CD4-positive, alpha-beta T cell treated with Interleukin-12 subunit alpha and Interleukin-12 subunit beta, for 1 hour (primary cell): ENCODE results near the gene CHD5.

Experiments used
- DNase-seq: peaks from one replicate; pipeline ENCODE4 v3.0.0-alpha.2; 2020

The CHD5 gene

DNA sequence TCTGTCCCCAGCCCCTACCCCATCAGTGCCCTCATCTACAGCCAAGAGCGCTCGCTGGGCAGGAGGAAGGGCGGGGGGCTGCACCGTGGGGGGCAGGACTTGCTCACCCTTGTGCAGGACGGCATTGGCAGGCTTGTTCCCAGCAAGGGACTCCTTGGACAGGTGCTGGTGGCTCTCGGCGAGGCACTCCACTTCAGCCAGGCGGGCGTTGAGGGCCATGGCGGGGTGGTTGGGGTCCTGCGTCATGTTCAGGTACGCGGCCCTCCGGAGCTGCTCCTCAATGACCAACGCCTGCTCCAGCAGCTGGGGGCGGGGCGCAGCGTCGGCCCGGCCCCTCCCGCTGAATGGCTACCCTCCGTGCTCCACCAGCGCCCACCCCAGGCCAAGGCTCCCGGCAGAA, 70.4 kb downstream of the CHD5 start:
- no peak for DNase-seq

DNA sequence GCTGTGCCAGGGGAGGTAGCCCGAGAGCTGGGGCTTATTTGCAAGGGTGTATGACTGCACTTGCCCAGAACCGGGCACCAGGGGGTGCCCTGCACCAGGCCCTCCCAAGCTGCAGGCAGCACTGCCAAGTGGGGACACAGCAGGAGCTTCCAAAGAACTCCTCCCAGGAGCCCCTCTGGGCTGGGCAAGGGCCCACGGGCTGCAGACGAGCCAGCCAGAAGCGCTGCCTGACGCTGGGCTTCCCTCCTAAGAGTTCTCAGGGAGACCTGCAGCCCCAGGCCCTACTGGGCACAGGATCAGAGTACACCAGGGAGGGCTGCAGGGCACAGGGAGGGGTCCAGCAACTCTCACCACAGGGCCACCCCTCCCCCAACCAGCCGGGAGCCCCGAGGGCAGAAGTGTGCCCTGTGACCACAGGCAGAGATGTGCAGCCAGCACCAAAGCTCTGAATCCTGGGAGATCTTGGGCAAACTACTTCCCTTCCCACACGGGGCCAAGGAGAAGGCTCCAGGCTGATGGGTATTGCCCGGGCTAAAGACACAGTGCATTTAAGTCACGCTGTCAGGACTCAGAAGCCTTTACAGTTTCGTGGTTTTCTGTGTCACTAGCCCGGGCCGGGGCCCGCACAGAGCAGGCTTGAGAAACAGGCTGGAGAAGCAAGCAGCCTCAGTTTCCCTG, 71.0 kb downstream of the CHD5 start:
- DNase-seq, result peak; percentile 42

GRCh38 chr1:6108476-6108875, 71.6 kb downstream of the CHD5 start:
- DNase-seq, result no peak

GRCh38 chr1:6107409-6108356, 72.4 kb downstream of the CHD5 start:
- DNase-seq, result no peak

DNA sequence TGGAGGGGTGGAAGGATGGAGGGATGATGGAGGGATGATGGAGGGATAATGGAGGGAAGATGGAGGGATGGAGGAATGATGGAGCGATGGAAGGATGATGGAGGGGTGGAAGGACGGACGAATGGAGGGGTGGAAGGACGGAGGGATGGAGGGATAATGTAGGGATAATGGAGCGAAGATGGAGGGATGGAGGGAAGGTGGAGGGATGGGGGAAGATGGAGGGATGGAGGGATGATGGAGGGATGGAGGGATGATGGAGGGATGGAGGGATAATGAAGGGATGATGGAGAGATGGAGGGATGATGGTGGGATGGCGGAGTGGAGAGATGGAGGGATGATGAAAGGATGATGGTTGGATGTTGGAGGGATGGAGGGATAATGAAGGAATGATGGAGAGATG, 73.1 kb downstream of the CHD5 start:
- DNase-seq, result no peak

GRCh38 chr1:6106321-6106731, 73.8 kb downstream of the CHD5 start:
- DNase-seq, result no peak

DNA sequence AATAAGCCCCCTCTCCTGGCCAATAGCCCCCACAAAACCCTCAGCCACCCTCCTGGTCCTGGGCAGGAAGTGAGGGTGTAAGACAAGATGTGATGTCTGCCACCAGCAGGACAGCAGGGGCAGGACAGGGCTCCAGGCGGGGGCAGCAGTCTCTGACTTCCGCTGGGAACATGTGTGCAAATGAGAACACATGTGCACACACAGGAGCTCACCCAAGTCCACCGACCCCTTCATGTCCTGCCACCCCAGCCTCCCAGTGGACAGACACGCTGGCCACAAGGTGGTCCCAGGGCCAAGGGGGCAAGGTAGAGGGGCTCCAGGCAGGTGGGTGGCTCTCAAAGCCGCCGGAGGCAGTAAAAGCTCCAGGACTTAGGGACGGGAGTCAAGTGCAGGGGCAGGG, 74.4 kb downstream of the CHD5 start:
- no peak for DNase-seq

GRCh38 chr1:6105218-6105679, 74.9 kb downstream of the CHD5 start:
- DNase-seq, result no peak

DNA sequence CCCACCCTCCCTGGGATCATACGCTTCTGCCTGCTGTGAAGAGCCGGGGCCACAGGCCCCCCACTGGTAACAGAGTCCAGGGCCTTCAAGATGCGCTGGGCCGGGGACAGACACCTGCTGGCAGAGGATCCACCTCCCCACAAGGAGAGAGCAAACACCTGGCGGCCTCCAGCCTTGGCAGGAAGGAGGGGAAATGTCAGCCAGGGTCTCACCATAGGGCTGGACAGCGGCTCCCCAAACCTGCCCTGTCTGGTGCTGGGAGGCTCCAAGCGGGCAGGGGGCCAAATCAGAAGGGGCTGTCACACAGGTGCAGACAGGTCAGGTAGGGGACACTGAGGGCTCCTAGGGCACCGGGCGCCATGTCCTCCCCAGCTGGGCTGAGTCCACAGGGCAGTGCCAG, 75.5 kb downstream of the CHD5 start:
- no peak for DNase-seq

DNA sequence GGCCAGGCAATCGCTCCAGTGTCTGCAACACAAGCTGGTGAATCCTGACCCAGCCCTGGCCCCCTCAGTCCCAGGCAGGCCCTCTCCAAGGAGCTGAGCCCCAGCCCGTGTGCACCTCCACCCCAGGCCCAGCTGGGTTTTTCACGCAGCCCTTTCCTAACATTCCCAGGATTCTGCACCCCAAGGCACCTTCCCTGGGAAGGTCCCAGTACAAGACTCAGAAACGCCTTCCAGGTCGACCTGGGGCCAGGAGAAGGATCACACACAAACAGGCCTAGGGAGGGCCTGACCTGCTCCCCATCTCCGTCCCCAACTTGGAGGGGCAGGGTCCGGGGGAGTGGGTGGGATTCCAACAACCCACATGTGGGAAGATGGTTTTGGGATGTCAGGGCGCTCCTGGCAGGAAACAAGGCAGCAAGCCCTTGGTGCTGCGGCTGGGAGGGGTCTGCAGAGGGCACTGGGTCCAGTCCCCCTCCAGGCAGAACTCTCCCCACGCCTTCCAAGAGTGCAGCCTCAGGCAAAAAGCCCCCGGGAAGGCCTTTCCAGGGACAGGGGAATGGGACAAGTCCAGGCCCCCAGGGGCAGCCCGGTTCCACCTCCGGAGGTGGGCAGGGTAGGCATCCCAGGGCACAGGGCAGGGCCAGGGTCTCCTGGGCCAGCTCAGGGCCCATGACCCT, 76.1 kb downstream of the CHD5 start:
- no peak for DNase-seq

- DNase-seq, result no peak
Measured at GRCh38 chr1:6103111-6103853, 76.8 kb downstream of the CHD5 start.

GRCh38 chr1:6102532-6102845, 77.6 kb downstream of the CHD5 start:
- no peak for DNase-seq

DNA sequence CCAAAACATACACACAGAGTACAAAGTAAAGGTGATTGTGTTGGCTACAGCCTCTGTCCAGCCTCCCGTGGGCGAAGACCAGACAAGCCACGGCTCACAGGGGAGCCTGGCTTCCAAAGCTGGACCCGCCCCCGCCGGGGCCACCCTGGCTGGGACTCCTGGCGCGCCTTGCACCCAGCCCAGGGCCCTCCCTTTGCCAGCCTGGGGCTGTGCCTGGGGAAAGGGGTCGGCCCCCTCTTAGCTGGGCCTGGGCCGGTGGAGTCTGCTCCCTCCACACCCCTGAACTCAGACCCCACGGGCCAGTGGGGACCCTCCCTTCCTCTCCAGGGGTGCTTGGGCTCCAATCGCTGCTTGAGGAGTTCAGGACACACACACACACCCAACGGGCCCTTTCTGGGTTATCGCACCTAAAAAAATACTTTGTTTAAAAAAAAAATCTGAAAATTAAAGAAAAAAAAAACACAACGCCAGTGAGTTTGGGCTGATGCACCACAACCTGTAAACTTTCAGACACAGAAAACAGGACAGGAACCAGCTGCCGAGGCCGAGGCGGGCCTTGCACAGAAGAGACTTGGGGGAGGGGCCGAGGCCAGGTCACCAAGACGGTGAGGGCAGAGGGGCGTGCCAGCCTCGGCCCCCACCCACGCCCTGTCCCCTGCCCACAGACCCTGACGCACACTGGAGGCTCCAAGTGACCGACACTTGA, 78.1 kb downstream of the CHD5 start:
- DNase-seq, result no peak

DNA sequence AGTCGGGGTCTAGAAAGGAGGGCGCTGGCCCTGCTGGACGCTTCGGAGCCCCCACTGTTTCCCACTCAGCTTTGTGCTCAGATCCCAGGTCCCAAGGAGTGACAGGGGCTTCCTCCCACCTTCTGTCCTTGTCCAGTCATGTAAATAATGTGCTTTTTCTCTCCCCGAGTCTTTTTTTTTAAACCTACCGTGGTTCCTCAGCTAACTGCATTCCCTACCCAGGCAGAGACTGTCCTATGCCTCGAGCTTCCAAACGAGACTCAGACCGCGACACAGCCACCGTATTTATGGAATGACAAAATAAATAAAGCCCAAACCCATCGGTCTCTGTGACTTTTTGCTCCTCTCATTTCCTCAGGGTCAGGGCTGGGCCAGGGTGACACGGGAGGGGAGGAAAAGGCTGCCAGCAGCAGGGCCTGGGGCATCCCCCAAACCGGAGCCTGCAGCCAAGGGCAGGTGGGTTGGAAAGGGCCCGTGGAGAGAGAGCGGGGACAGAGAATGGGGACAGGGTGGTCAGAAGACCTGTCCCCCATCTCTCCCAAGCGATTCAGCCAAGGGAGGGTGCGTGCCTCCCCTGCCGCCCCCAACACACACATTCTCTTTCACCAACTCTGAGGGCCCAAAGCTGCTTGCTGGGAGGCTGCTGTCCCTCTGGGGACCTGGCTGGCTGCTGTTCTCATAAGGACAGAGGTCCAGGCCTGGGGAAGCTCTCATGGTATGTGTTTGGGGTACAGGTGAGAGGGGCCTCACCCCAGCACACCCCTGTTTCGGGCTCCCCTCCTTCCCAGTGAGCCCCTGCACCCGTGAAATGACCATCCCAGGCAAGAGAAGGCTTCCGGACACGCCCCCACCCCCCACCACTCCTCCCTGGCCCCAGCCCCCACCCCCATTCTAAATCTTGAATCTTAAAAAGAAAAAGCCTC, 79.0 kb downstream of the CHD5 start:
- no peak for DNase-seq

DNA sequence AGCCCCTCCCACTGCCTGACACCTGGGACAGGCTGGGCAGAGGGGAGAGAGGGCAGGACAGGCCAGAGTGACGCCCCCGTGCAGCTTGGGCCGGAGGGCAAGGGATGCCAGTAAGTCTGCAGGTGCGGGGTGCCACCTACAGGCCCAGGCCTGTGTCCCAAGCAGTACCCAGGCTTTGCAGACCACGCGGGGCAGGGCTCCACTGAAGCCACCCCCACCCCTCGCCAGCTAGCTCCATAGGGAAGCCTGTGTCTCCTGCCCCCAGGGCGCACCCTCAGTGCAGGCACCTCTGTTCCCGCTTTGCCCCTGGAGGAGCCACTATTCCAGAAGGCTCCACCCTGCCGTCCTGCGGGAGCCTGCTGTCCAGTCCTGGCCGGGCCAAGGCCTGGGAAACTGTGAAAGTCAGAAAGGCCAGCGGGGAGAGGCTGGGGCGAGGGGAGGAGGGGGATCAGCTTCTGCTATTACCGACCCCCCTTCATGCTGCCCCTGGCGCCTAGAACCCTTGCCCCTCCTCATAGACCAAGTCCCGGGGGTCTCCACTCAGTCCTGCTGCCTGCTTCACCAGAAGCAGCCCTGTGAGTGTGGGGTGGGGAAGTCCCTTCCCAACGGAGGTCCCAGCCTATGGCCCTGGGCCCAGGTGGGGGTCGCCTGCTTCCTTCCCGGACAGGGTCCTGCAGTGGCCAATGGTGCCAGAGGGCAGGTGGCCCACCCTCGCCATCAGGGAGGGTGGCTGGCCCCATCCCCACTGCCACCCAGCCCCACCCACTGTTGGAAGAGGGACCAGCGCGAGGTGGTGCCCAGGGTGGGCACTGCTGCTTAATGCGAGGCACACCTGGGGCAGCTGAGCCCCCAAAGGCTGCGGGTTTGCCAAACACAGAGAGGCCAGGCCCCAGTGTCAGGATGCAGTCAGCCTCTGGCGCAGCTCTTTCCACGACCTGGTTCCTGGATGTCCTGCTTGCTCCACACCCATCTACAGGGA, 80.0 kb downstream of the CHD5 start:
- no peak for DNase-seq

DNA sequence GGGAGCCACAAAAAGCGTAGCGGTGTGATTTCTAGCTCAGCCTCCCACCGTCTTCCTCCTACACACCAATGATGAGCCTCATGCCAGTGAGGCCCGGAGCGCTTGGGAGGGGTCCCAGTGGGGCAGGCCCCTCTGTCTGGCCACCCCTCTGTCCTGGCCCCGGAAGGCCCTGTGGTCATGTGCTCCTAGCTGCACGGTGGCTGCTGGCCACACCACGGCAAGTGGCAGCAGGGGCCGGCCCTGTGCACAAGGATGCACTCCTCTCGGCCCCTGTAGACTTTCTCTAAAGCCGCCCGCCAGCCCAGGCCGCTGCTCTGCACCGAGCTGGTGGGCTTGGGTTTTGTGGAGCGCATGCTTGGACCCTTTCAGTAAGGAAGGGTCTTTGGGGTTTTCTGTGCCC, 80.8 kb downstream of the CHD5 start:
- DNase-seq, result no peak

- DNase-seq, result no peak
Measured at GRCh38 chr1:6098303-6099215, 81.6 kb downstream of the CHD5 start.

GRCh38 chr1:6097824-6098223, 82.3 kb downstream of the CHD5 start:
- no peak for DNase-seq

- no peak for DNase-seq
Measured at GRCh38 chr1:6097117-6097595, 83.0 kb downstream of the CHD5 start.
